ENCODE results near the gene FLNA. TPM values are rescaled to one million over a fixed set of nuclear protein-coding genes. Genes with fewer than 3 reads are reported as not detected.
"Not testable (repeated sequence)": the region's sequence is repeated elsewhere in the genome, so short reads cannot be mapped to it uniquely, and the experiment has no call there.

The FLNA gene
- total RNA-seq, 1 experiment from 2014 or later: 1,374 TPM

GRCh38 chrX:154360155-154360713 is 14.2 kb downstream of the FLNA start:
- DNase-seq (ENCODE audit: low read depth): no peak

GRCh38 chrX:154359362-154360154 is 14.9 kb downstream of the FLNA start:
- no peak for DNase-seq (ENCODE audit: low read depth)

GRCh38 chrX:154358829-154359228 is 15.6 kb downstream of the FLNA start:
- no peak for DNase-seq (ENCODE audit: low read depth)

- no peak for DNase-seq (ENCODE audit: low read depth)
Observed at GRCh38 chrX:154358011-154358410, 16.4 kb downstream of the FLNA start.

- DNase-seq (ENCODE audit: low read depth): no peak
Observed at GRCh38 chrX:154357205-154357604, 17.2 kb downstream of the FLNA start.

- no peak for DNase-seq (ENCODE audit: low read depth)
Observed at GRCh38 chrX:154356596-154356995, 17.8 kb downstream of the FLNA start.

- no peak for DNase-seq (ENCODE audit: low read depth)
Observed at GRCh38 chrX:154355776-154356140, 18.7 kb downstream of the FLNA start.

GRCh38 chrX:154355094-154355775 is 19.2 kb downstream of the FLNA start:
- no peak for DNase-seq (ENCODE audit: low read depth)

- DNase-seq (ENCODE audit: low read depth): no peak
Observed at GRCh38 chrX:154354516-154354915, 19.9 kb downstream of the FLNA start.

- no peak for DNase-seq (ENCODE audit: low read depth)
Observed at GRCh38 chrX:154354013-154354412, 20.4 kb downstream of the FLNA start.

- no peak for DNase-seq (ENCODE audit: low read depth)
Observed at GRCh38 chrX:154353172-154353843, 21.1 kb downstream of the FLNA start.

GRCh38 chrX:154352466-154352865 is 22.0 kb downstream of the FLNA start:
- no peak for DNase-seq (ENCODE audit: low read depth)

GRCh38 chrX:154352012-154352401 is 22.4 kb downstream of the FLNA start:
- no peak for DNase-seq (ENCODE audit: low read depth)

GRCh38 chrX:154351183-154352011 is 23.0 kb downstream of the FLNA start:
- DNase-seq (ENCODE audit: low read depth): no peak

- no peak for DNase-seq (ENCODE audit: low read depth)
Observed at GRCh38 chrX:154350429-154351182, 23.8 kb downstream of the FLNA start.

GRCh38 chrX:154349979-154350378 is 24.5 kb downstream of the FLNA start:
- DNase-seq (ENCODE audit: low read depth): no peak

GRCh38 chrX:154349359-154349935 is 25.0 kb downstream of the FLNA start:
- DNase-seq (ENCODE audit: low read depth): no peak

- DNase-seq (ENCODE audit: low read depth): no peak
Observed at GRCh38 chrX:154348646-154349358, 25.6 kb downstream of the FLNA start.

- no peak for DNase-seq (ENCODE audit: low read depth)
Observed at GRCh38 chrX:154348114-154348531, 26.3 kb downstream of the FLNA start.

- not testable (repeated sequence) for DNase-seq (ENCODE audit: low read depth)
Observed at GRCh38 chrX:154343620-154344019, 30.8 kb downstream of the FLNA start.

Measured in LHCN-M2 (cell line).